Activated T-helper 17 cell treated with anti-CD3 and anti-CD28 coated beads, Interleukin-2, amount 50 U/mL, for 72 hours (primary cell): Measurements from ENCODE around the gene PMM2. TPM values are rescaled to one million over a fixed set of nuclear protein-coding genes. Genes with fewer than 3 reads are reported as not detected.
"Not testable (repeated sequence)": the region's sequence is repeated elsewhere in the genome, so short reads cannot be mapped to it uniquely, and the experiment has no call there.

Experiments used
- ATAC-seq: fragments of 150-1000 bp; cut with Tn5 transposase; replicated peaks from 2 replicates; pipeline ENCODE4 v1.10.0; 2021; ENCODE audit warnings: mild to moderate bottlenecking, moderate library complexity
- H3K27ac Mint-ChIP-seq: one replicate; pipeline ENCODE4 v1.8.0; 2022; ENCODE audit warnings: mixed read lengths
- H3K27me3 Mint-ChIP-seq: one replicate; pipeline ENCODE4 v1.8.0; 2022; ENCODE audit warnings: mixed read lengths
- H3K36me3 Mint-ChIP-seq: one replicate; pipeline ENCODE4 v1.8.0; 2022; ENCODE audit warnings: low read depth, mild to moderate bottlenecking, mixed read lengths
- H3K4me1 Mint-ChIP-seq: one replicate; pipeline ENCODE4 v1.8.0; 2022; ENCODE audit warnings: mixed read lengths
- H3K4me3 Mint-ChIP-seq: one replicate; pipeline ENCODE4 v1.8.0; 2022; ENCODE audit warnings: mild to moderate bottlenecking, mixed read lengths
- H3K9me3 Mint-ChIP-seq: one replicate; pipeline ENCODE4 v1.8.0; 2022; ENCODE audit warnings: mixed read lengths
- total RNA-seq, 2 donors: library from RNA; stranded (reverse); gene quantifications; one replicate each; pipeline ENCODE4 v1.2.3, GENCODE V29; 2022

Gene PMM2
- total RNA-seq, 2 donors from 2014 or later = 33.0 to 59.1 TPM

- Mint-ChIP-seq H3K4me1 (peaks cover 25% of the 10 kb centered on the region), H3K4me3 (peak overlapping the region; percentile 95), H3K27ac (peak overlapping the region; percentile 88), H3K27me3 (no peaks in the 10 kb centered on the region), H3K9me3 (no peaks in the 10 kb centered on the region), H3K36me3 (peaks cover 26% of the 10 kb centered on the region)
- no peak for ATAC-seq
Observed at GRCh38 chr16:8869212-8869987, 71.8 kb downstream of the PMM2 start.

DNA sequence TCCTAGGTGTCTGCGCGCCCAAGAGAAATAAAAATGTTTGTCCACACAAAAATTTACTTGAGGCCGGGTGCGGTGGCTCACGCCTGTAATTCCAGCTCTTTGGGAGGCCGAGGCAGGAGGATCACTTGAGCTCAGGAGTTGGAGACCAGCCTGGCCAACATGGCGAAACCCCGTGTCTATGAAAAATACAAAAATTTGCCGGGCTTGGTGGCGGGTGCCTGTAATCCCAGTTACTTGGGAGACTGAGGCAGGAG is 72.3 kb downstream of the PMM2 start:
- Mint-ChIP-seq H3K4me3 (peak overlapping the region; percentile 95), H3K36me3 (peaks cover 26% of the 10 kb centered on the region), H3K4me1 (peaks cover 25% of the 10 kb centered on the region)
- ATAC-seq, H3K9me3 Mint-ChIP-seq, H3K27me3 Mint-ChIP-seq, H3K27ac Mint-ChIP-seq: not testable (repeated sequence)

DNA sequence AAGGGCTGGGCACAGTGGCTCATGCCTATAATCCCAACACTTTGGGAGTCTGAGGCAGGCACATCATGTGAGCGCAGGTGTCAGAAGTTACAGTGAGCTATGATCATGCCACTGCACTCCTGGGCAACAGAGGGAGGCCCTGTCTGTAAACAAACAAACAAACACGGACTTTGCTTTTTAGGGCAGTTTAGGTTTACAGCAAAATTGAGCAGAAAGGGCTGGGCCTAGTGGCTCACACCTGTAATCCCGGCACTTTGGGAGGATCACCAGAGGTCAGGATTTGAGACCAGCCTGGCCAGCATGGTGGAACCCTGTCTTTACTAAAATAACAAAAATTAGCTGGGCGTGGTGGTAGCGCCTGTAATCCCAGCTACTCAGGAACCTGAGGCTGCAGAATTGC is 74.4 kb downstream of the PMM2 start:
- Mint-ChIP-seq H3K4me1 (peaks cover 17% of the 10 kb centered on the region), H3K27me3 (no peaks in the 10 kb centered on the region), H3K4me3 (no peak overlapping the region), H3K27ac (no peak overlapping the region), H3K36me3 (peaks cover 12% of the 10 kb centered on the region), H3K9me3 (no peaks in the 10 kb centered on the region)
- ATAC-seq = no peak

GRCh38 chr16:8872967-8873865 is 75.6 kb downstream of the PMM2 start:
- Mint-ChIP-seq H3K27me3 (no peaks in the 10 kb centered on the region), H3K27ac (no peak overlapping the region), H3K4me1 (peaks cover 12% of the 10 kb centered on the region), H3K36me3 (peaks cover under 1% of the 10 kb centered on the region), H3K4me3 (no peak overlapping the region), H3K9me3 (no peaks in the 10 kb centered on the region)
- no peak for ATAC-seq

- not testable (repeated sequence) for H3K4me3 Mint-ChIP-seq, H3K27me3 Mint-ChIP-seq, H3K27ac Mint-ChIP-seq, H3K36me3 Mint-ChIP-seq, ATAC-seq, H3K9me3 Mint-ChIP-seq
- H3K4me1 Mint-ChIP-seq = peaks cover 12% of the 10 kb centered on the region
Observed at GRCh38 chr16:8873866-8874195, 76.2 kb downstream of the PMM2 start.

DNA sequence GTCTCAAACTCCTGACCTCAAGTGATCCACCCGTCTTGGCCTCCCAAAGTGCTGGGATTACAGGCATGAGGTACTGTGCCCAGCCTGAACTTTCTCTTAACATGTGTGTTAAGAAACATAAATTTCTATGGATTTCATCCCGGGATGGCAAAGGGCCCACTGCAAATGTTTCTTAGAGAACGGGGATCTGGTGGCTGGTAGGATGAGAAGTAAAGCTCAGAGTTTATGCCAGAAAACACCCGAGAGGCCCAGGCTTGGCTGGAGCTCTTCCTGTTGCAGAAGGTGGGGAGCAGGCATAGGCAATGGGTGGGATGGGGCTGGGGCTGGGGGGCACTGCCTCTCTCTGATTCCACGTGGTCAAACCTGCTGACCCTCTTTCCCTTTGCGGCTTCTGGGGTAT is 76.7 kb downstream of the PMM2 start:
- ATAC-seq = no peak
- H3K4me1 Mint-ChIP-seq = peaks cover 8% of the 10 kb centered on the region

DNA sequence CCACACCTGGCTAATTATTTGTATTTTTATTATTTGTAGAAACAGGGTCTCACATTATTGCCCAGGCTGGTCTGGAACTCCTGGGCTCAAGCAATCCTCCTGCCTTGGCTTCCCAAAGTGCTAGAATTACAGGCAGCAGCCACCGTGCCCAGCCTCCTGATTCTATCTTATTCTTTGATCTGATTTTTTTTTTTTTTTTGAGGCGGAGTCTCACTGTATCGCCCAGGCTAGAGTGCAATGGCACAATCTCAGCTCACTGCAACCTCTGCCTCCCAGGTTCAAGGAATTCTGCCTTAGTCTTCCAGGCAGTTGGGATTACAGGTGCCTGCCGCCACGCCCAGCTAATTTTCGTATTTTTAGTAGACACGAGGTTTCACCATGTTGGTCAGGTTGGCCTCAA is 77.7 kb downstream of the PMM2 start:
- H3K4me3 Mint-ChIP-seq, H3K27me3 Mint-ChIP-seq, H3K9me3 Mint-ChIP-seq, H3K36me3 Mint-ChIP-seq, H3K4me1 Mint-ChIP-seq, ATAC-seq, H3K27ac Mint-ChIP-seq: not testable (repeated sequence)

More for the DNA sequence above, 76.7 kb downstream of the PMM2 start:
- Mint-ChIP-seq H3K27me3 (no peaks in the 10 kb centered on the region), H3K4me3 (no peak overlapping the region), H3K27ac (no peak overlapping the region), H3K9me3 (no peaks in the 10 kb centered on the region), H3K36me3 (no peaks in the 10 kb centered on the region)

- no peak for ATAC-seq
- peak overlapping the region; percentile 50 for H3K27ac Mint-ChIP-seq
Observed at GRCh38 chr16:8877894-8878522, 80.4 kb downstream of the PMM2 start.

GRCh38 chr16:8878523-8878911 is 80.9 kb downstream of the PMM2 start:
- ATAC-seq = no peak
- Mint-ChIP-seq H3K27me3 (no peaks in the 10 kb centered on the region), H3K27ac (peak overlapping the region; percentile 50)

More at GRCh38 chr16:8877894-8878522, 80.4 kb downstream of the PMM2 start:
- no peaks in the 10 kb centered on the region for H3K36me3 Mint-ChIP-seq
- no peaks in the 10 kb centered on the region for H3K27me3 Mint-ChIP-seq
- no peak overlapping the region for H3K4me3 Mint-ChIP-seq
- no peaks in the 10 kb centered on the region for H3K4me1 Mint-ChIP-seq
- H3K9me3 Mint-ChIP-seq = no peaks in the 10 kb centered on the region

DNA sequence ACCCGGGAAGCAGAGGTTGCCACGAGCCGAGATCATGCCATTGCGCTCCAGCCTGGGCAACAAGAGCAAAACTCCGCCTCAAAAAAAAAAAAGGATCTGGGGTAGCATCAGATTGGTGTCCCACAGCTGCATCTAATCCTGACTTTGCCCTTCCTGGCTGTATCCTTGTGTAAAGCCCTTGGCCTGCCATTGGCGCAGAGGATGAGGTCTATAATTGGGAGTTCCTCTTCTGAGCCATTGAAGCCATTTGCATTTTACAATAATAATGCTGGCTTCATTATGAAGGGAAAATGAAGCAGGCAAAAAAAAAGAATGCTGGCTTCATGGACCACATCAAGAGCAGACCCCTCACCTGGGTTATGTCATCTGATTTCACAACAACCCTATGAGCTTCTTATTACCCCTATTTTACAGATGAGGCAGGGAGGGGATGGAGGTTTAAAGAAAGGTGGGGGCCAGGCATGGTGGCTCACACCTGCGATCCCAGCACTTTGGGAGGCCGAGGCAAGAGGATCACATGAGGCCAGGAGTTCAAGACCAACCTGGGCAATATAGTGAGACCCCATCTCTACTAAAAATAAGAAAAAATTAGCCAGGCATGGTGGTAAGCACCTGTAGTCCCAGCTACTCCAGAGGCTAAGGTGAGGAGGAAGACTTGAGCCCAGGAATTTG is 83.3 kb downstream of the PMM2 start:
- no peak overlapping the region for H3K4me3 Mint-ChIP-seq
- no peak overlapping the region for H3K27ac Mint-ChIP-seq
- H3K9me3 Mint-ChIP-seq = no peaks in the 10 kb centered on the region
- H3K4me1 Mint-ChIP-seq = peaks cover 7% of the 10 kb centered on the region
- H3K36me3 Mint-ChIP-seq = no peaks in the 10 kb centered on the region
- no peaks in the 10 kb centered on the region for H3K27me3 Mint-ChIP-seq
- ATAC-seq = no peak

More at GRCh38 chr16:8878523-8878911, 80.9 kb downstream of the PMM2 start:
- no peaks in the 10 kb centered on the region for H3K9me3 Mint-ChIP-seq
- no peak overlapping the region for H3K4me3 Mint-ChIP-seq
- no peaks in the 10 kb centered on the region for H3K36me3 Mint-ChIP-seq
- no peaks in the 10 kb centered on the region for H3K4me1 Mint-ChIP-seq

GRCh38 chr16:8882041-8882617 is 84.5 kb downstream of the PMM2 start, which contains the start of gene LITAFD:
Gene LITAFD, plus strand, starts transcription at chr16:8882351. Its CDS starts 2,005 bp downstream, at chr16:8884356.
- H3K9me3 Mint-ChIP-seq = no peaks in the 10 kb centered on the region
- peaks cover 3% of the 10 kb centered on the region for H3K36me3 Mint-ChIP-seq
- no peak for ATAC-seq
- H3K27me3 Mint-ChIP-seq = no peaks in the 10 kb centered on the region
- peaks cover 10% of the 10 kb centered on the region for H3K4me1 Mint-ChIP-seq
- no peak within 1 kb of the TSS for H3K27ac Mint-ChIP-seq
- no peak within 1 kb of the TSS for H3K4me3 Mint-ChIP-seq

GRCh38 chr16:8882725-8883377 is 85.2 kb downstream of the PMM2 start:
- H3K36me3 Mint-ChIP-seq = peaks cover 6% of the 10 kb centered on the region
- no peak overlapping the region for H3K27ac Mint-ChIP-seq
- no peaks in the 10 kb centered on the region for H3K27me3 Mint-ChIP-seq
- no peaks in the 10 kb centered on the region for H3K9me3 Mint-ChIP-seq
- ATAC-seq = no peak
- H3K4me1 Mint-ChIP-seq = peaks cover 14% of the 10 kb centered on the region
- H3K4me3 Mint-ChIP-seq = no peak overlapping the region

- peak overlapping the region; percentile 82 for H3K27ac Mint-ChIP-seq
- peak; percentile 41 for ATAC-seq
- no peaks in the 10 kb centered on the region for H3K27me3 Mint-ChIP-seq
- H3K4me1 Mint-ChIP-seq = peaks cover 14% of the 10 kb centered on the region
- no peaks in the 10 kb centered on the region for H3K9me3 Mint-ChIP-seq
- peak overlapping the region; percentile 9 for H3K4me3 Mint-ChIP-seq
- peaks cover 17% of the 10 kb centered on the region for H3K36me3 Mint-ChIP-seq
Observed at GRCh38 chr16:8885674-8886592, 88.3 kb downstream of the PMM2 start.
